ENCODE results near the gene SHISAL1.

DNA sequence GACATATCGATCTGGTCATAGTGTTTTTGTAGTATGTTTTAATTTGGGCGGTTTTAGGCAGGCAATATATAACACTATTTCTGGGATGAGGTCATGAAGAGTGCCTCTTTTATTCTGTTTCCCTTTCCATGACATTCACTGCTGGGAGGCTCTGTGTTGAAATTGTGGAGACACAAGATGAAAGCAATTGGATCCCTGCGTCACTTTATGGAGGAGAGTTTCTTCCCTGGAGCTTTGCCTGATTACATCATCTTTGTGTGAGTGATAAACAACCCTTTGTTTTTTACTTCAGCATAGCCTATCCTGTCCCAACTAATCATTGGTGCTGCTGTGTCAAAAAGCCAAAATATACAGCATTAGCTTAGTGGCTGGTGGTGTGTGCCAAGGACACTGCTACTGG is 83.4 kb downstream of the SHISAL1 start:
- TF ChIP-seq, protein P1, sequence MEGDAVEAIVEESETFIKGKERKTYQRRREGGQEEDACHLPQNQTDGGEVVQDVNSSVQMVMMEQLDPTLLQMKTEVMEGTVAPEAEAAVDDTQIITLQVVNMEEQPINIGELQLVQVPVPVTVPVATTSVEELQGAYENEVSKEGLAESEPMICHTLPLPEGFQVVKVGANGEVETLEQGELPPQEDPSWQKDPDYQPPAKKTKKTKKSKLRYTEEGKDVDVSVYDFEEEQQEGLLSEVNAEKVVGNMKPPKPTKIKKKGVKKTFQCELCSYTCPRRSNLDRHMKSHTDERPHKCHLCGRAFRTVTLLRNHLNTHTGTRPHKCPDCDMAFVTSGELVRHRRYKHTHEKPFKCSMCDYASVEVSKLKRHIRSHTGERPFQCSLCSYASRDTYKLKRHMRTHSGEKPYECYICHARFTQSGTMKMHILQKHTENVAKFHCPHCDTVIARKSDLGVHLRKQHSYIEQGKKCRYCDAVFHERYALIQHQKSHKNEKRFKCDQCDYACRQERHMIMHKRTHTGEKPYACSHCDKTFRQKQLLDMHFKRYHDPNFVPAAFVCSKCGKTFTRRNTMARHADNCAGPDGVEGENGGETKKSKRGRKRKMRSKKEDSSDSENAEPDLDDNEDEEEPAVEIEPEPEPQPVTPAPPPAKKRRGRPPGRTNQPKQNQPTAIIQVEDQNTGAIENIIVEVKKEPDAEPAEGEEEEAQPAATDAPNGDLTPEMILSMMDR (IDR thresholded peaks at IDR 0.05; ENCODE audit: low read length): no peak
- TF ChIP-seq EZH2 (IDR thresholded peaks at IDR 0.05; ENCODE audit: borderline replicate concordance, low read length): no peak
